CD8-positive, alpha-beta memory T cell (primary cell): ENCODE results near the gene NAA60. TPM values are rescaled to one million over a fixed set of nuclear protein-coding genes. Genes with fewer than 3 reads are reported as not detected.
"Not testable (repeated sequence)": the region's sequence is repeated elsewhere in the genome, so short reads cannot be mapped to it uniquely, and the experiment has no call there.

ENCODE experiments used
- CTCF ChIA-PET: fragments of 350-600 bp; sonication (Branson Sonifier 250); formaldehyde crosslinking; loops from one replicate; lab custom pipeline; 2021; ENCODE audit warnings: antibody characterized with exemption; lab: Charles Lee
- POLR2A ChIA-PET: fragments of 350-600 bp; sonication (Branson Sonifier 250); formaldehyde crosslinking; loops from one replicate; lab custom pipeline; 2021; ENCODE audit warnings: antibody characterized with exemption; lab: Charles Lee
- DNase-seq, 5 donors: peaks; one replicate each; pipeline versions ENCODE4 v3.0.0 to v3.0.0-alpha.2; 2020 to 2022; ENCODE audit warnings: mixed read lengths in 1 of 5
- H3K27ac ChIP-seq: one replicate; pipeline ENCODE4 v1.7.0; 2013; ENCODE audit warnings: low read depth, mild to moderate bottlenecking, low read length, moderate library complexity
- H3K27me3 ChIP-seq: 2 replicates; pipeline ENCODE4 v1.7.0; 2013; ENCODE audit warnings: low read length, mild to moderate bottlenecking; ENCODE audit not compliant: insufficient read depth, poor library complexity, severe bottlenecking
- H3K36me3 ChIP-seq: 2 replicates; pipeline ENCODE4 v1.7.0; 2013; ENCODE audit warnings: mild to moderate bottlenecking, low read length, moderate library complexity; ENCODE audit not compliant: insufficient read depth
- H3K4me1 ChIP-seq: 2 replicates; pipeline ENCODE4 v1.7.0; 2013; ENCODE audit warnings: mild to moderate bottlenecking, low read length, moderate library complexity; ENCODE audit not compliant: insufficient read depth
- H3K4me3 ChIP-seq: 2 replicates; pipeline ENCODE4 v1.7.0; 2013; ENCODE audit warnings: mild to moderate bottlenecking, low read length
- H3K9me3 ChIP-seq: 2 replicates; pipeline ENCODE4 v1.7.0; 2013; ENCODE audit warnings: mild to moderate bottlenecking, low read length
- H3K27ac Mint-ChIP-seq, 8 donors: one replicate each; pipeline ENCODE4 v1.8.0; 2020 to 2021; ENCODE audit warnings: mixed read lengths in 8 of 8, mild to moderate bottlenecking in 6 of 8, inconsistent platforms in 3 of 8, moderate library complexity in 3 of 8
- H3K27me3 Mint-ChIP-seq, 2 donors: one replicate each; pipeline ENCODE4 v1.8.0; 2020 to 2021; ENCODE audit warnings: mixed read lengths in 2 of 2, mild to moderate bottlenecking in 1 of 2, moderate library complexity in 1 of 2
- H3K36me3 Mint-ChIP-seq, 3 donors: one replicate each; pipeline ENCODE4 v1.8.0; 2020 to 2021; ENCODE audit warnings: mixed read lengths in 3 of 3, inconsistent platforms in 1 of 3, mild to moderate bottlenecking in 1 of 3
- H3K4me1 Mint-ChIP-seq, 3 donors: one replicate each; pipeline ENCODE4 v1.8.0; 2020 to 2021; ENCODE audit warnings: mixed read lengths in 3 of 3, inconsistent platforms in 1 of 3, mild to moderate bottlenecking in 1 of 3
- H3K4me3 Mint-ChIP-seq, 7 donors: one replicate each; pipeline ENCODE4 v1.8.0; 2020 to 2021; ENCODE audit warnings: mixed read lengths in 7 of 7, mild to moderate bottlenecking in 6 of 7, moderate library complexity in 4 of 7, inconsistent platforms in 2 of 7
- H3K9me3 Mint-ChIP-seq, 5 donors: one replicate each; pipeline ENCODE4 v1.8.0; 2020 to 2022; ENCODE audit warnings: mixed read lengths in 5 of 5, mild to moderate bottlenecking in 3 of 5, moderate library complexity in 2 of 5, inconsistent platforms in 1 of 5
- polyA plus RNA-seq: library from polyadenylated mRNA; unstranded; fragments of 300-500 nt; fragmentation: Illumina TruSeq; gene quantifications from one replicate; pipeline ENCODE4 v1.2.3, GENCODE V29; 2021
- total RNA-seq, 2 experiments: library from RNA; stranded (reverse); gene quantifications; one replicate each; pipeline ENCODE4 v1.2.3, GENCODE V29; 2021

NAA60 gene
- total and polyA plus RNA-seq, 3 experiments from 2014 or later, result 33.1 to 65.5 (median 33.9) TPM

- Mint-ChIP-seq H3K27ac (peak overlapping the region in 1 of 8 donors; percentile 32), H3K4me3 (no peak overlapping the region), H3K4me1 (peaks cover 0 to 5% (median 2%) of the 10 kb centered on the region in 3 donors), H3K36me3 (peaks cover 0 to 3% (median 0%) of the 10 kb centered on the region in 3 donors), H3K9me3 (no peaks in the 10 kb centered on the region), H3K27me3 (no peaks in the 10 kb centered on the region)
- Histone ChIP-seq H3K4me3 (no peak overlapping the region), H3K4me1 (no peaks in the 10 kb centered on the region), H3K9me3 (no peaks in the 10 kb centered on the region), H3K36me3 (no peaks in the 10 kb centered on the region), H3K27ac (no peak overlapping the region), H3K27me3 (no peaks in the 10 kb centered on the region)
- POLR2A ChIA-PET, result no interaction called here
- DNase-seq, result no peak
- CTCF ChIA-PET, result interaction anchor here (1.0 kb wide), 1 partner anchor 13 kb away, joined by 3 read pairs; no protein-coding TSS in a partner anchor
Measured at GRCh38 chr16:3492356-3492755, 48.9 kb downstream of the NAA60 start.

- ChIA-PET CTCF (no interaction called here), POLR2A (interaction anchor here (0.6 kb wide), 1 partner anchor 385 kb away, joined by 4 read pairs; no protein-coding TSS in a partner anchor)
- no peak overlapping the region for H3K27ac ChIP-seq
- H3K4me1 ChIP-seq, result no peaks in the 10 kb centered on the region
- Mint-ChIP-seq H3K27ac (peak overlapping the region in 1 of 8 donors; percentile 65), H3K27me3 (no peaks in the 10 kb centered on the region), H3K9me3 (no peaks in the 10 kb centered on the region), H3K4me1 (peaks cover 2 to 6% (median 4%) of the 10 kb centered on the region in 3 donors), H3K36me3 (no peaks in the 10 kb centered on the region), H3K4me3 (no peak overlapping the region)
- no peaks in the 10 kb centered on the region for H3K27me3 ChIP-seq
- H3K4me3 ChIP-seq, result no peak overlapping the region
- peak in 1 of 5 donors; percentile 39 for DNase-seq
- H3K36me3 ChIP-seq, result no peaks in the 10 kb centered on the region
- H3K9me3 ChIP-seq, result no peaks in the 10 kb centered on the region
Measured at GRCh38 chr16:3494386-3494973, 51.0 kb downstream of the NAA60 start.

- peaks cover under 1% of the 10 kb centered on the region for H3K4me1 ChIP-seq
- peak in 1 of 5 donors; percentile 36 for DNase-seq
- H3K27ac Mint-ChIP-seq, result peak within 1 kb of the TSS in 3 of 8 donors; percentile 3 to 65 (median 54)
- H3K36me3 ChIP-seq, result no peaks in the 10 kb centered on the region
- H3K27me3 Mint-ChIP-seq, result no peaks in the 10 kb centered on the region
- H3K4me3 ChIP-seq, result no peak within 1 kb of the TSS
- ChIA-PET POLR2A (no interaction called here), CTCF (no interaction called here)
- no peak within 1 kb of the TSS for H3K27ac ChIP-seq
- H3K4me3 Mint-ChIP-seq, result no peak within 1 kb of the TSS
- no peaks in the 10 kb centered on the region for H3K36me3 Mint-ChIP-seq
- H3K27me3 ChIP-seq, result no peaks in the 10 kb centered on the region
- H3K4me1 Mint-ChIP-seq, result peaks cover 8 to 12% (median 11%) of the 10 kb centered on the region in 3 donors
- H3K9me3 Mint-ChIP-seq, result no peaks in the 10 kb centered on the region
- no peaks in the 10 kb centered on the region for H3K9me3 ChIP-seq
Measured at GRCh38 chr16:3495176-3495575, 51.7 kb downstream of the NAA60 start, which contains the start of gene C16orf90. Gene C16orf90 (minus strand): TSS chr16:3495489. CDS start chr16:3495421, 68 bp downstream.

- no peak overlapping the region for H3K4me3 ChIP-seq
- Mint-ChIP-seq H3K36me3 (peaks cover 0 to 7% (median 0%) of the 10 kb centered on the region in 3 donors), H3K27ac (no peak overlapping the region), H3K4me1 (peaks cover 18 to 20% (median 20%) of the 10 kb centered on the region in 3 donors), H3K27me3 (no peaks in the 10 kb centered on the region), H3K9me3 (no peaks in the 10 kb centered on the region), H3K4me3 (no peak overlapping the region)
- CTCF ChIA-PET, result no interaction called here
- H3K4me1 ChIP-seq, result peaks cover 7% of the 10 kb centered on the region
- H3K9me3 ChIP-seq, result no peaks in the 10 kb centered on the region
- POLR2A ChIA-PET, result no interaction called here
- H3K36me3 ChIP-seq, result no peaks in the 10 kb centered on the region
- DNase-seq, result peak in 1 of 5 donors; percentile 33
- no peaks in the 10 kb centered on the region for H3K27me3 ChIP-seq
- H3K27ac ChIP-seq, result no peak overlapping the region
Measured at GRCh38 chr16:3496386-3496785, 52.9 kb downstream of the NAA60 start.

- H3K36me3 ChIP-seq, result no peaks in the 10 kb centered on the region
- H3K27ac ChIP-seq, result no peak overlapping the region
- ChIA-PET POLR2A (no interaction called here), CTCF (no interaction called here)
- no peaks in the 10 kb centered on the region for H3K9me3 ChIP-seq
- Mint-ChIP-seq H3K27ac (peak overlapping the region in 4 of 8 donors; percentile 36 to 94 (median 78)), H3K4me1 (peaks cover 29 to 32% (median 31%) of the 10 kb centered on the region in 3 donors), H3K36me3 (peaks cover 0 to 7% (median 0%) of the 10 kb centered on the region in 3 donors), H3K4me3 (no peak overlapping the region), H3K9me3 (no peaks in the 10 kb centered on the region), H3K27me3 (no peaks in the 10 kb centered on the region)
- peaks cover 21% of the 10 kb centered on the region for H3K4me1 ChIP-seq
- H3K27me3 ChIP-seq, result no peaks in the 10 kb centered on the region
- H3K4me3 ChIP-seq, result no peak overlapping the region
- DNase-seq, result peak in 1 of 5 donors; percentile 22
Measured at GRCh38 chr16:3497771-3498170, 54.3 kb downstream of the NAA60 start.

GRCh38 chr16:3498988-3499387 lies 55.5 kb downstream of the NAA60 start:
- Mint-ChIP-seq H3K27ac (peak overlapping the region in 2 of 8 donors; percentile 66 to 94), H3K4me1 (peaks cover 38 to 42% (median 42%) of the 10 kb centered on the region in 3 donors), H3K9me3 (no peaks in the 10 kb centered on the region), H3K36me3 (peaks cover 0 to 7% (median 0%) of the 10 kb centered on the region in 3 donors), H3K27me3 (no peaks in the 10 kb centered on the region), H3K4me3 (peak overlapping the region in 2 of 7 donors; percentile 23 to 77)
- Histone ChIP-seq H3K9me3 (no peaks in the 10 kb centered on the region), H3K4me1 (peaks cover 32% of the 10 kb centered on the region), H3K27me3 (no peaks in the 10 kb centered on the region), H3K36me3 (no peaks in the 10 kb centered on the region), H3K27ac (no peak overlapping the region), H3K4me3 (no peak overlapping the region)
- peak in 1 of 5 donors; percentile 37 for DNase-seq
- POLR2A ChIA-PET, result interaction anchor here (0.6 to 2.4 kb wide), 3 partner anchors 10 to 217 kb away, joined by 3 to 12 read pairs (median 3); no protein-coding TSS in a partner anchor
- CTCF ChIA-PET, result interaction anchor here (1.0 kb wide), 1 partner anchor 369 kb away, joined by 3 read pairs; no protein-coding TSS in a partner anchor

- not testable (repeated sequence) for H3K36me3 ChIP-seq, H3K9me3 Mint-ChIP-seq, H3K27me3 Mint-ChIP-seq, DNase-seq, H3K27me3 ChIP-seq, H3K9me3 ChIP-seq
- Histone ChIP-seq H3K27ac (peak overlapping the region; percentile 81), H3K4me1 (peaks cover 43% of the 10 kb centered on the region), H3K4me3 (peak overlapping the region; percentile 93)
- ChIA-PET POLR2A (interaction anchor here (1.6 to 2.4 kb wide), 2 partner anchors 8 to 44 kb away, joined by 3 to 12 read pairs; no protein-coding TSS in a partner anchor), CTCF (interaction anchor here (0.9 to 1.9 kb wide), 4 partner anchors 8 to 234 kb away, joined by 3 to 7 read pairs (median 5); partner anchors contain the start of gene ZNF174)
- Mint-ChIP-seq H3K36me3 (peaks cover 4 to 24% (median 8%) of the 10 kb centered on the region in 3 donors), H3K27ac (peak overlapping the region; percentile 82 to 94 (median 90)), H3K4me3 (peak overlapping the region; percentile 84 to 94 (median 90)), H3K4me1 (peaks cover 46 to 63% (median 62%) of the 10 kb centered on the region in 3 donors)
Measured at GRCh38 chr16:3501412-3501761, 57.9 kb downstream of the NAA60 start.
